Ishikawa (cell line): ENCODE data around the gene A2M.

Experiments
- CEBPB ChIP-seq: IDR thresholded peaks from 2 replicates; pipeline ENCODE4 v1.6.1; 2012
- CREB1 ChIP-seq: IDR thresholded peaks from 2 replicates; pipeline ENCODE4 v1.6.1; 2012; ENCODE audit warnings: low read depth
- EGR1 ChIP-seq: IDR thresholded peaks from 2 replicates; pipeline ENCODE4 v1.6.1; 2012
- EP300 ChIP-seq: IDR thresholded peaks from 2 replicates; pipeline ENCODE4 v1.6.1; 2012; ENCODE audit warnings: borderline replicate concordance
- FOXM1 ChIP-seq: IDR thresholded peaks from 2 replicates; pipeline ENCODE4 v1.6.1; 2012; ENCODE audit warnings: low read depth, borderline replicate concordance
- MAX ChIP-seq: IDR thresholded peaks from 2 replicates; pipeline ENCODE4 v1.6.1; 2012
- NFIC ChIP-seq: IDR thresholded peaks from 2 replicates; pipeline ENCODE4 v1.6.1; 2012
- RAD21 ChIP-seq: IDR thresholded peaks from 2 replicates; pipeline ENCODE4 v1.6.1; 2012; ENCODE audit warnings: low read depth
- REST ChIP-seq: IDR thresholded peaks from 2 replicates; pipeline ENCODE4 v1.6.1; 2012; ENCODE audit warnings: low read depth, mild to moderate bottlenecking
- TAF1 ChIP-seq: IDR thresholded peaks from 2 replicates; pipeline ENCODE4 v1.6.1; 2012; ENCODE audit warnings: low read depth, mild to moderate bottlenecking
- TCF12 ChIP-seq: IDR thresholded peaks from 2 replicates; pipeline ENCODE4 v1.6.1; 2012; ENCODE audit warnings: low read depth
- TEAD4 ChIP-seq: IDR thresholded peaks from 2 replicates; pipeline ENCODE4 v1.6.1; 2012
- USF1 ChIP-seq: IDR thresholded peaks from 2 replicates; pipeline ENCODE4 v1.6.1; 2012
- YY1 ChIP-seq: IDR thresholded peaks from 2 replicates; pipeline ENCODE4 v1.6.1; 2012; ENCODE audit warnings: low read depth
- ZBTB7A ChIP-seq: IDR thresholded peaks from 2 replicates; pipeline ENCODE4 v1.6.1; 2012; ENCODE audit warnings: low read depth

Gene A2M

GRCh38 chr12:9127484-9127883 is 11.8 kb upstream of the A2M start:
- TF ChIP-seq EGR1 = no peak
- no peak for TF ChIP-seq USF1
- no peak for TF ChIP-seq RAD21
- no peak for TF ChIP-seq REST

GRCh38 chr12:9124383-9125031 is 8.8 kb upstream of the A2M start:
- TF ChIP-seq RAD21 = no peak
- no peak for TF ChIP-seq TCF12
- no peak for TF ChIP-seq MAX
- no peak for TF ChIP-seq EP300
- no peak for TF ChIP-seq YY1
- no peak for TF ChIP-seq EGR1
- TF ChIP-seq TAF1 = no peak
- TF ChIP-seq CEBPB = no peak
- TF ChIP-seq FOXM1 = no peak
- TF ChIP-seq NFIC = no peak
- TF ChIP-seq REST = no peak
- TF ChIP-seq USF1 = no peak
- TF ChIP-seq TEAD4 = no peak
- TF ChIP-seq CREB1 = no peak
- no peak for TF ChIP-seq ZBTB7A

GRCh38 chr12:9123781-9124382 is 8.2 kb upstream of the A2M start:
- no peak for TF ChIP-seq RAD21
- TF ChIP-seq YY1 = no peak
- no peak for TF ChIP-seq NFIC
- no peak for TF ChIP-seq EGR1
- TF ChIP-seq CEBPB = no peak
- no peak for TF ChIP-seq MAX
- TF ChIP-seq CREB1 = no peak
- TF ChIP-seq TEAD4 = no peak
- TF ChIP-seq USF1 = no peak
- TF ChIP-seq TAF1 = no peak
- no peak for TF ChIP-seq REST
- TF ChIP-seq EP300 = no peak
- no peak for TF ChIP-seq ZBTB7A
- no peak for TF ChIP-seq TCF12
- TF ChIP-seq FOXM1 = no peak

GRCh38 chr12:9122091-9122609 is 6.4 kb upstream of the A2M start:
- TF ChIP-seq TAF1 (no peak), EP300 (no peak), RAD21 (no peak), EGR1 (no peak), TCF12 (no peak), TEAD4 (no peak), MAX (no peak)
